22Rv1 (cell line): ENCODE results near the gene HLCS.

Experiments used
- H3K27ac ChIP-seq: fragments of 450-650 bp; 2 replicates; pipeline ENCODE4 v1.5.1; 2017
- ZFX ChIP-seq: fragments of 450-650 bp; IDR thresholded peaks from 2 replicates; pipeline ENCODE4 v1.6.1; 2017; ENCODE audit warnings: antibody characterized with exemption, borderline replicate concordance
- TF ChIP-seq, protein P1 (sequence below): fragments of 450-650 bp; IDR thresholded peaks from 2 replicates; pipeline ENCODE4 v1.5.1; 2017; ENCODE audit warnings: mild to moderate bottlenecking

HLCS gene

DNA sequence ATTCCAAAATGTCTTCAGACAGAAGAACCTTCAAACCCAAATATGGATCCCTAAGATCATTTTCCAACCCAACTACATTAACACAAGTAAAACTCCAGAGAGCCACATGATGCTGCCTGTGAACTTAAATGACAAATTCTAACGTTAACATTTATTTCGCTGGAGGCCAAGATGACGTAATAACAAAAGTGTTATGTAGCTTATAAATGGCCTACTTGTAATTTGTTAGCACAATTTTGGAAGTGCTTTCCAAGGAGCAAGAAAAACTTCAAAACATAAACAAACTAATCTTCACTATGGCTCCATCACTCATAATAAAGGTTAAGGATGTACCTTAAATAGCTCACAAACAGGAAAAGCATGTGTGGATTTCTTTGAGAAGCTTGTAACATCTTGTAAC is 126.7 kb downstream of the HLCS start:
- TF ChIP-seq ZFX = no peak
- TF ChIP-seq, protein P1, sequence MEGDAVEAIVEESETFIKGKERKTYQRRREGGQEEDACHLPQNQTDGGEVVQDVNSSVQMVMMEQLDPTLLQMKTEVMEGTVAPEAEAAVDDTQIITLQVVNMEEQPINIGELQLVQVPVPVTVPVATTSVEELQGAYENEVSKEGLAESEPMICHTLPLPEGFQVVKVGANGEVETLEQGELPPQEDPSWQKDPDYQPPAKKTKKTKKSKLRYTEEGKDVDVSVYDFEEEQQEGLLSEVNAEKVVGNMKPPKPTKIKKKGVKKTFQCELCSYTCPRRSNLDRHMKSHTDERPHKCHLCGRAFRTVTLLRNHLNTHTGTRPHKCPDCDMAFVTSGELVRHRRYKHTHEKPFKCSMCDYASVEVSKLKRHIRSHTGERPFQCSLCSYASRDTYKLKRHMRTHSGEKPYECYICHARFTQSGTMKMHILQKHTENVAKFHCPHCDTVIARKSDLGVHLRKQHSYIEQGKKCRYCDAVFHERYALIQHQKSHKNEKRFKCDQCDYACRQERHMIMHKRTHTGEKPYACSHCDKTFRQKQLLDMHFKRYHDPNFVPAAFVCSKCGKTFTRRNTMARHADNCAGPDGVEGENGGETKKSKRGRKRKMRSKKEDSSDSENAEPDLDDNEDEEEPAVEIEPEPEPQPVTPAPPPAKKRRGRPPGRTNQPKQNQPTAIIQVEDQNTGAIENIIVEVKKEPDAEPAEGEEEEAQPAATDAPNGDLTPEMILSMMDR = no peak
- H3K27ac ChIP-seq = no peak overlapping the region

DNA sequence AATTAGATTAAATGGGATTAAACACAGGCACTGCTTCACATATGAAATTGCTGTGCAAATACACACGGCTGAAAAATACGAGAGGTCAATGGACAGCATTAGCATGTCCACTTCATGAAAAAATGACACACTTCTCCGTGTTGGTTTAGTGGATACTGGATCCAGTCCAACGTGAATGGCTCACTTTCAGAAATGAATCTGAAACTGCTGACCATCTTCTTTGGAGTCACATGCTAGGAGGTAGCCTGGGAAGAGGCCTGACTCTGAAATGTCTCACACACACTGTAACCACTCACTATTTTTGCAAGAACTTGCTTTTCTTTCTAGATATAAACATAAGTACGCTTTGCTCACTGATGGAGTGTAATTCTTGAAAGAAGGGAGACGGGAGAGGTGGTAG is 127.3 kb downstream of the HLCS start:
- H3K27ac ChIP-seq = no peak overlapping the region
- TF ChIP-seq ZFX = no peak
- TF ChIP-seq, protein P1 = no peak

DNA sequence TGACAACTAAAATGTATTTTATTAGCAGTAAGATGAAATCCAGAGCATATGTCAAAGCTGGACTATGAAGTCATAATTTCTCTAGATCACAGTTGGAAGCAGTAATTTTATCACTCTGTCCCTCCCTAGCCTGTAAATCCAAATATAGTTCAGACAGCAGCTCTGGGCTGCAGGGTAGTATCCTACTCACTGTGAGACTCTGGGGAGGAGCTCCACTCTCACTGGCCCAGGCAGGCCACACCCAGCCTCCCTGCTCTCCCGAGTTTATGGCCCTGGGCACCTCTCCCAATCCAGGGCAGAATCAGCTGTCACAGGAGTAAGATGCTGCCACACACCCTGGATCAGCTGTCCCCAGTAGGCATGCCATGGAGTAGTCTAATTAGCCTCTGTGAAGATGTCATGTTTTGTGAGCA is 131.1 kb downstream of the HLCS start:
- H3K27ac ChIP-seq = no peak overlapping the region
- TF ChIP-seq, protein P1 = no peak
- TF ChIP-seq ZFX = no peak

DNA sequence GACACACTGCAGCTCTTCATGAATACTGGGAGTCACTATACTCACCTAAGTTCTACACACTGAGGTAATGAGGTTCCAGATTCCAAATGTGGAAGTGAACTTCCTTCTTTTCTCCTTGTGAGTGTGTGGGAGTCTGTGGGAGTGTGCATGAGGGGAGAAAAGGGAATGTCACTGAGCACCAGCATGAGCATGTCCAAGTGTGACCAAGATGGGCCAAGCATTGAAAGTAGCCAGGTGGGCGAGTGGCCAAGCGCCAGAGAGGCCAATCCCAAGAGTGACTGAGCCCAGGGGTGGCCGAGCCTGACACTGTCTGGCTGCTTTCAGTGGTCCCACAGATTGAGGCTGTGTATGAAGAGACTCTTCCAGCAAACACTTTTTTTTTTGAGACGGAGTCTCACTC is 132.3 kb downstream of the HLCS start:
- TF ChIP-seq, protein P1 = no peak
- TF ChIP-seq ZFX = no peak
- no peak overlapping the region for H3K27ac ChIP-seq

DNA sequence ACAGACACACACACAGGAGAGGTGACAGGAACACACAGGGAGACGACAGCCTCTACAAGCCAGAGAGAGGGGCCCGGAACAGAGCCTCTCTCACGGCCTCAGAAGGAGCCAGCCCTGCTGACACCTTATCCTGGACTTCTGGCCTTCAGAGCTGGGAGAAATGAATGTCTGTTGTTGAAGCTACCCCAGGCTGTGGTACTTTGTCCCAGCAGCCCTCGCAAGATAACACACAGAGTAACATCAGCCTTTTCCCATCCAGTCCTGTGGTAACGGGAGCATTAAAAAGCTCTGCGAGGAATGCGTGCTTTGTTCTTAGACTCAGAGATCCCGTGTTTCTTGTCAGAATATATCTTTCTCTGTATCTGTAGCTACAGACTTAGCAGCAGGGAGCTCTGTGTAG is 136.4 kb downstream of the HLCS start:
- no peak overlapping the region for H3K27ac ChIP-seq

DNA sequence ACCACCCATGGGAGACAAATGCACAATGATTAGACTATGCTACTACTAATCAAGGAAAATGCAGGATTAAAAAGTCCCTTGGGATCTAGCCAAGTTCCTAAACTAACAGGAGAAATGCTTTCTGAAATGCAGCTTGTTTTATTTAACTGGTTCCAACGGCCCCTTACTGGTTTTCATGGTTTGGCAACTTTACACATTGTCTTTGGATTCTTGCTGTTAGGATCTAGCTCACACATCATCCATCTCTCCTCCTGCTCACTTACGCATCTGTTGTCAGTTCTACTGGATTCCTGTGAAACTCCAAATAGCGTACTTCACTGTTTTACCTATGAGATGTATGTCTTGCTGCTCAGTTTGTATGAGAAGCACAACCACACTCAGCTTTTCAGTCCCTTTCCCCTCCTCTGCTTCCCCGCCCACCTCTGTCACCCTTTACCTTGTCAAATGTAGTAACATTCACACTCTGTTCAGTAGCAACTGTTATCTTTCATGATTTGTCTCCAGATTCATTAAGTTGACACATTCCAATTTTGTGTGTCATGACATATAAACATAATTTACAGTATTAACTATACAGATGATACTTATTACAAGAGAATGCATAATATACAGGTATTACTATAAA is 137.5 kb downstream of the HLCS start:
- TF ChIP-seq, protein P1 = no peak
- no peak for TF ChIP-seq ZFX
- no peak overlapping the region for H3K27ac ChIP-seq

More for the DNA sequence above, 136.4 kb downstream of the HLCS start:
- TF ChIP-seq, protein P1 = no peak
- TF ChIP-seq ZFX = no peak

DNA sequence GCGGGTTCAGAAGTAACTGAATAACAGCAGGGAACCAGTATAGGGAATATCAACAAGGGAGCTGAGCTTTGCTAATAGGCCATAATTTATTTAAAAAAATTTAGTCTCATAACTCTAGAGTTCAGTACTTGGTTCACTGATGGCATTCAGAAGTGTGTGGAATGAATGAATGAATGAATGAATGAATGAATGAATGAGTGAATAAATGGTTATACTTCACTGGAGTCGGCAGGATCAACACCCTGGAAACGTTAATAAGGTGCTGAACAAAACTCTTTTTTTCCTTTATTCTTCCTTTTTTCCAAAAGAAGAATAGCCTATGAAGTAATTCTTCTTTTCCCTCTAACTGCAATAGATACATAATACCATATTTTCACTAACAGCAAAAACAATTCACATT is 138.3 kb downstream of the HLCS start:
- no peak overlapping the region for H3K27ac ChIP-seq
- no peak for TF ChIP-seq ZFX
- TF ChIP-seq, protein P1 = no peak
